Measurements from ENCODE around the gene PCDHGA6. TPM values are rescaled to one million over a fixed set of nuclear protein-coding genes. Genes with fewer than 3 reads are reported as not detected.
"Not testable (repeated sequence)": the region's sequence is repeated elsewhere in the genome, so short reads cannot be mapped to it uniquely, and the experiment has no call there.

Gene PCDHGA6
- total RNA-seq, 2 experiments from 2014 or later: 0.08 to 0.11 TPM

DNA sequence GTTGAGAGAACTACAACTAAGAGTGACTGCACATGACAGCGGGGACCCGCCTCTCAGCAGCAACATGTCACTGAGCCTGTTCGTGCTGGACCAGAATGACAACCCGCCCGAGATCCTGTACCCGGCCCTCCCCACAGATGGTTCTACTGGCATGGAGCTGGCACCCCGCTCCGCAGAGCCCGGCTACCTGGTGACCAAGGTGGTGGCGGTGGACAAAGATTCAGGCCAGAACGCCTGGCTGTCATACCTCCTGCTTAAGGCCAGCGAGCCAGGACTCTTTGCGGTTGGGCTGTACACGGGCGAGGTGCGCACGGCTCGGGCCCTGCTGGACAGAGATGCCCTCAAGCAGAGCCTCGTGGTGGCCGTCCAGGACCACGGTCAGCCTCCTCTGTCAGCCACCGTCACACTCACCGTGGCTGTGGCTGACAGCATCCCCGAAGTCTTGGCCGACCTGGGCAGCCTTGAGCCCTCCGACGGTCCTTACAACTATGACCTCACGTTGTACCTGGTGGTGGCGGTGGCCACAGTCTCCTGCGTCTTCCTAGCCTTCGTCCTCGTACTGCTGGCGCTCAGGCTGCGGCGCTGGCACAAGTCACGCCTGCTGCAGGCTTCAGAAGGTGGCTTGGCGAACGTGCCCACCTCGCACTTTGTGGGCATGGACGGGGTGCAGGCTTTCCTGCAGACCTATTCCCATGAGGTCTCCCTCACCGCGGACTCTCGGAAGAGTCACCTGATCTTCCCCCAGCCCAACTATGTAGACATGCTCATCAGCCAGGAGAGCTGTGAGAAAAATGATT, 11.0 kb downstream of the PCDHGA6 start:
- Mint-ChIP-seq H3K4me1 (ENCODE audit: low read depth) (no peaks in the 10 kb centered on the region), H3K9me3 (ENCODE audit: insufficient read depth) (peaks cover 33% of the 10 kb centered on the region), H3K27ac (no peak overlapping the region), H3K4me3 (no peak overlapping the region), H3K27me3 (ENCODE audit: low read depth) (peaks cover 40% of the 10 kb centered on the region), H3K36me3 (ENCODE audit: low read depth) (peaks cover 2% of the 10 kb centered on the region)
- ChIA-PET POLR2A (no interaction called here), CTCF (interaction anchor here (1.1 kb wide), 1 partner anchor 15 kb away, joined by 3 read pairs; the partner anchor contains the start of gene PCDHGB3)
- DNase-seq (no peak), ATAC-seq (no peak)

DNA sequence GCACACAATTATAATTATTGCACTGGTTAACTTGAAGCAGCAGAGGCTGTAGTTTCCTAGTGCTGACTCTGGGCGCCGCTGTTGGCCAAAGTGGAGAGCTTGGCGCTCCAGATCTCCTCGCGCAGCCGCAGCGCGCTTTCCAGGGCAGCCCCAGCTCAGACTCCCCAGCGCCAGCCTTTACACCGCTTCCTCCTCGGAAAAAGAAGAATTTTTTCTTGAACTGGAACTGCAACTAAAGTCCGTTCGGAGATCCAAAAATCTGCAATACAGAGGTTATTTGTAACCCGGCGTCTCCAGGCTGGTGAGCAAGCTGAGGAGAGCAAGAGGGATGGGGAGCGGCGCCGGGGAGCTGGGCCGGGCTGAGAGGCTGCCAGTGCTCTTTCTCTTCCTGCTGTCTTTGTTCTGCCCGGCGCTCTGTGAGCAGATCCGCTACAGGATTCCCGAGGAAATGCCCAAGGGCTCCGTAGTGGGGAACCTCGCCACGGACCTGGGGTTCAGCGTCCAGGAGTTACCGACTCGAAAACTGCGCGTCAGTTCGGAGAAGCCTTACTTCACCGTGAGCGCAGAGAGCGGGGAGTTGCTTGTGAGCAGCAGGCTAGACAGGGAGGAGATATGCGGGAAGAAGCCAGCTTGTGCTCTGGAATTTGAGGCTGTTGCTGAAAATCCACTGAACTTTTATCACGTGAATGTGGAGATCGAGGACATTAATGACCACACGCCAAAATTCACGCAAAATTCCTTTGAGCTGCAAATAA, 14.0 kb downstream of the PCDHGA6 start, which contains the start of gene PCDHGB4:
TSS of gene PCDHGB4 (plus strand) at position 142 of the 755 bp plus-strand sequence. CDS start at position 329, 187 bp downstream.
- peaks cover 38% of the 10 kb centered on the region for H3K27me3 Mint-ChIP-seq (ENCODE audit: low read depth)
- peak; percentile 34 for DNase-seq
- peaks cover 34% of the 10 kb centered on the region for H3K9me3 Mint-ChIP-seq (ENCODE audit: insufficient read depth)
- POLR2A ChIA-PET; H3K36me3 Mint-ChIP-seq (ENCODE audit: low read depth); H3K27ac Mint-ChIP-seq; H3K4me1 Mint-ChIP-seq (ENCODE audit: low read depth): not testable (repeated sequence)
- peak within 1 kb of the TSS; percentile 0 for H3K4me3 Mint-ChIP-seq
- ATAC-seq: peak; percentile 44
- CTCF ChIA-PET: interaction anchor here (2.5 kb wide), 1 partner anchor 26 kb away, joined by 9 read pairs; the partner anchor contains the start of gene PCDHGA10

DNA sequence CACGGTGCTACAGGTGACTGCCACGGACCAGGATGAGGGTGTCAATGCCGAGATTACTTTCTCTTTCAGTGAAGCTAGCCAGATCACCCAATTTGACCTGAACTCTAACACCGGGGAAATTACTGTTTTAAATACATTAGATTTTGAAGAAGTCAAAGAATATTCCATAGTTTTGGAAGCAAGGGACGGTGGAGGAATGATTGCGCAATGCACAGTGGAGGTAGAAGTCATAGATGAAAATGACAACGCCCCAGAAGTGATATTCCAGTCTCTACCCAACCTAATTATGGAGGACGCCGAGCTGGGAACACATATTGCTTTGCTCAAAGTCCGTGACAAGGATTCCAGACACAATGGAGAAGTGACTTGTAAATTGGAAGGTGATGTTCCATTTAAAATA, 15.0 kb downstream of the PCDHGA6 start:
- H3K27ac Mint-ChIP-seq: no peak overlapping the region
- ATAC-seq: no peak
- H3K27me3 Mint-ChIP-seq (ENCODE audit: low read depth): peaks cover 32% of the 10 kb centered on the region

DNA sequence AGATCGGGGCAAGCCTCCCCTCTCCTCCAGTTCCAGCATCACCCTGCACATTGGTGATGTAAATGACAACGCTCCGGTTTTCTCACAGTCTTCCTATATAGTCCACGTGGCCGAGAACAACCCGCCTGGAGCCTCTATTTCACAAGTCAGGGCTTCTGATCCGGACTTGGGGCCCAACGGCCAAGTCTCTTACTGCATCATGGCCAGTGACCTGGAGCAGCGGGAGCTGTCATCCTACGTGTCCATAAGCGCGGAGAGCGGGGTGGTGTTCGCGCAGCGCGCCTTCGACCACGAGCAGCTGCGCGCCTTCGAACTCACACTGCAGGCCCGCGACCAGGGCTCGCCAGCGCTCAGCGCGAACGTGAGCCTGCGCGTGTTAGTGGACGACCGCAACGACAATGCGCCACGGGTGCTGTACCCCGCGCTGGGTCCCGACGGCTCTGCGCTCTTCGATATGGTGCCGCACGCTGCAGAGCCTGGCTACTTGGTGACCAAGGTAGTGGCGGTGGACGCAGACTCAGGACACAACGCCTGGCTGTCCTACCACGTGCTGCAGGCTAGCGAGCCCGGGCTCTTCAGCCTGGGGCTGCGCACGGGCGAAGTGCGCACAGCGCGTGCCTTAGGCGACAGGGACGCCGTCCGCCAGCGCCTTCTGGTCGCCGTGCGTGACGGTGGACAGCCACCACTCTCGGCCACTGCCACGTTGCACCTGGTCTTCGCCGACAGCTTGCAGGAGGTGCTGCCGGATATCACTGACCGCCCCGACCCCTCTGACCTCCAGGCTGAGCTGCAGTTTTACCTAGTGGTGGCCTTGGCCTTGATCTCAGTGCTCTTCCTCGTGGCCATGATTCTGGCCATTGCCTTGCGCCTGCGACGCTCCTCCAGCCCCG, 15.7 kb downstream of the PCDHGA6 start:
- no peak for ATAC-seq
- peaks cover 34% of the 10 kb centered on the region for H3K9me3 Mint-ChIP-seq (ENCODE audit: insufficient read depth)
- H3K4me3 Mint-ChIP-seq: no peak overlapping the region
- ChIA-PET CTCF (interaction anchor here (0.8 to 2.5 kb wide), 2 partner anchors 24 to 124 kb away, joined by 3 to 9 read pairs; partner anchors contain the start of gene PCDHGA10), POLR2A (no interaction called here)
- no peak overlapping the region for H3K27ac Mint-ChIP-seq
- peaks cover 30% of the 10 kb centered on the region for H3K27me3 Mint-ChIP-seq (ENCODE audit: low read depth)
- no peak for DNase-seq
- peaks cover 6% of the 10 kb centered on the region for H3K36me3 Mint-ChIP-seq (ENCODE audit: low read depth)
- H3K4me1 Mint-ChIP-seq (ENCODE audit: low read depth): no peaks in the 10 kb centered on the region

More for the DNA sequence above, 15.0 kb downstream of the PCDHGA6 start:
- DNase-seq: no peak
- peaks cover 32% of the 10 kb centered on the region for H3K9me3 Mint-ChIP-seq (ENCODE audit: insufficient read depth)
- H3K36me3 Mint-ChIP-seq (ENCODE audit: low read depth): peaks cover 5% of the 10 kb centered on the region
- ChIA-PET CTCF (interaction anchor here (0.8 to 2.5 kb wide), 2 partner anchors 25 to 125 kb away, joined by 3 to 9 read pairs; partner anchors contain the start of gene PCDHGA10), POLR2A (no interaction called here)
- no peaks in the 10 kb centered on the region for H3K4me1 Mint-ChIP-seq (ENCODE audit: low read depth)
- peak overlapping the region; percentile 0 for H3K4me3 Mint-ChIP-seq

DNA sequence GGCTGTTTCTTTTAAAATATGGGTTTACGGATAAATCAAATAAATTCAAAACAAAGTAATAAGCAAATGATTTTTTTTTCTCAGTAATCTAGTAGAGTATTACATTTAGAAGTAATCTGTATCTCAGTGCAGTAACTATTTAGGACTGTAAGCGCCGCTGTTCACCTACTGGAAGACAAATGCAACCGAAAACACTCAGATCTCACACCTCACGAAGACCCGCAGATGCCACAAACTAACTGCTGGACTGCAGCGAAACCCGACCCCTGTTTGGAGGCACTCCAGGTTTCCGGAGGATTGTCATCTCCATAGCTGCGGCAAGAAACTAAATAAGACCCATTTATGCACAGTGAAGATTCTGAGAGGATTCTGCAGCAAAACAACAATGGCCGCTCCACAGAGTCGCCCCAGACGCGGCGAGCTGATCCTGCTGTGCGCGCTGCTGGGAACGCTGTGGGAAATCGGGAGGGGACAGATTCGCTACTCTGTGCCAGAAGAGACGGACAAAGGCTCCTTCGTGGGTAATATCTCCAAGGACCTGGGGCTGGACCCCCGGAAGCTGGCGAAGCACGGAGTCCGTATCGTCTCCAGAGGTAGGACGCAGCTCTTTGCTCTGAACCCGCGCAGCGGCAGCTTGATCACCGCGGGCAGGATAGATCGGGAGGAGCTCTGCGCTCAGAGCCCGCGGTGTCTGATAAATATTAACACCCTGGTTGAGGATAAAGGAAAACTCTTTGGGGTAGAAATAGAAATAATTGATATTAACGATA, 18.9 kb downstream of the PCDHGA6 start, which contains the start of gene PCDHGA8:
TSS of gene PCDHGA8 (plus strand) at position 205 of the 770 bp plus-strand sequence. CDS start at position 386, 181 bp downstream.
- Mint-ChIP-seq H3K4me3 (no peak within 1 kb of the TSS), H3K27ac (no peak within 1 kb of the TSS), H3K36me3 (ENCODE audit: low read depth) (peaks cover 9% of the 10 kb centered on the region), H3K27me3 (ENCODE audit: low read depth) (peaks cover 35% of the 10 kb centered on the region), H3K9me3 (ENCODE audit: insufficient read depth) (peaks cover 39% of the 10 kb centered on the region), H3K4me1 (ENCODE audit: low read depth) (no peaks in the 10 kb centered on the region)
- DNase-seq (no peak), ATAC-seq (no peak)
- CTCF ChIA-PET: interaction anchor here (1.0 to 2.2 kb wide), 5 partner anchors 21 to 120 kb away, joined by 3 to 8 read pairs (median 6); partner anchors contain the start of genes PCDHGA10, PCDHGA11, PCDHGA12 and TAF7
- POLR2A ChIA-PET: no interaction called here

DNA sequence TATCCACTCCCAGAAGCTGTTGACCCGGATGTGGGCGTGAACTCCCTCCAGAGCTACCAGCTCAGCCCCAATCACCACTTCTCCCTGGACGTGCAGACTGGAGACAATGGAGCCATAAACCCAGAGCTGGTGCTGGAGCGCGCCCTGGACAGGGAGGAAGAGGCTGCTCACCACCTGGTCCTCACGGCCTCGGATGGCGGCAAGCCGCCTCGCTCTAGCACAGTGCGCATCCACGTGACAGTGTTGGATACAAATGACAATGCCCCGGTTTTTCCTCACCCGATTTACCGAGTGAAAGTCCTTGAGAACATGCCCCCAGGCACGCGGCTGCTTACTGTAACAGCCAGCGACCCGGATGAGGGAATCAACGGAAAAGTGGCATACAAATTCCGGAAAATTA, 19.6 kb downstream of the PCDHGA6 start:
- H3K4me1 Mint-ChIP-seq (ENCODE audit: low read depth): no peaks in the 10 kb centered on the region
- ATAC-seq (no peak), DNase-seq (no peak)
- H3K4me3 Mint-ChIP-seq: no peak overlapping the region
- peaks cover 34% of the 10 kb centered on the region for H3K27me3 Mint-ChIP-seq (ENCODE audit: low read depth)
- H3K27ac Mint-ChIP-seq: no peak overlapping the region
- POLR2A ChIA-PET: no interaction called here
- peaks cover 39% of the 10 kb centered on the region for H3K9me3 Mint-ChIP-seq (ENCODE audit: insufficient read depth)
- CTCF ChIA-PET: interaction anchor here (1.0 to 2.2 kb wide), 4 partner anchors 20 to 120 kb away, joined by 3 to 8 read pairs (median 6); partner anchors contain the start of genes PCDHGA10, PCDHGA11 and PCDHGA12
- H3K36me3 Mint-ChIP-seq (ENCODE audit: low read depth): peaks cover 9% of the 10 kb centered on the region

DNA sequence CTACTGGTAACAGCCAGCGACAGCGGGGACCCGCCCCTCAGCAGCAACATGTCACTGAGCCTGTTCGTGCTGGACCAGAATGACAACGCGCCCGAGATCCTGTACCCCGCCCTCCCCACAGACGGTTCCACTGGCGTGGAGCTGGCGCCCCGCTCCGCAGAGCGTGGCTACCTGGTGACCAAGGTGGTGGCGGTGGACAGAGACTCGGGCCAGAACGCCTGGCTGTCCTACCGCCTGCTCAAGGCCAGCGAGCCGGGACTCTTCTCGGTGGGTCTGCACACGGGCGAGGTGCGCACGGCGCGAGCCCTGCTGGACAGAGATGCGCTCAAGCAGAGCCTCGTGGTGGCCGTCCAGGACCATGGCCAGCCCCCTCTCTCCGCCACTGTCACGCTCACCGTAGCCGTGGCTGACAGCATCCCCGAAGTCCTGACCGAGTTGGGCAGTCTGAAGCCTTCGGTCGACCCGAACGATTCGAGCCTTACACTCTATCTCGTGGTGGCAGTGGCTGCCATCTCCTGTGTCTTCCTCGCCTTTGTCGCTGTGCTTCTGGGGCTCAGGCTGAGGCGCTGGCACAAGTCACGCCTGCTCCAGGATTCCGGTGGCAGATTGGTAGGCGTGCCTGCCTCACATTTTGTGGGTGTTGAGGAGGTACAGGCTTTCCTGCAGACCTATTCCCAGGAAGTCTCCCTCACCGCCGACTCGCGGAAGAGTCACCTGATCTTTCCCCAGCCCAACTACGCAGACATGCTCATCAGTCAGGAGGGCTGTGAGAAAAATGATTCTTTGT, 20.9 kb downstream of the PCDHGA6 start:
- H3K36me3 Mint-ChIP-seq (ENCODE audit: low read depth): peaks cover 15% of the 10 kb centered on the region
- H3K27ac Mint-ChIP-seq; H3K4me3 Mint-ChIP-seq; DNase-seq; H3K4me1 Mint-ChIP-seq (ENCODE audit: low read depth); ATAC-seq; POLR2A ChIA-PET: not testable (repeated sequence)
- peaks cover 35% of the 10 kb centered on the region for H3K27me3 Mint-ChIP-seq (ENCODE audit: low read depth)
- peaks cover 38% of the 10 kb centered on the region for H3K9me3 Mint-ChIP-seq (ENCODE audit: insufficient read depth)
- CTCF ChIA-PET: interaction anchor here (1.0 to 3.7 kb wide), 4 partner anchors 19 to 172 kb away, joined by 3 to 17 read pairs (median 4); partner anchors contain the start of gene PCDHGA10

DNA sequence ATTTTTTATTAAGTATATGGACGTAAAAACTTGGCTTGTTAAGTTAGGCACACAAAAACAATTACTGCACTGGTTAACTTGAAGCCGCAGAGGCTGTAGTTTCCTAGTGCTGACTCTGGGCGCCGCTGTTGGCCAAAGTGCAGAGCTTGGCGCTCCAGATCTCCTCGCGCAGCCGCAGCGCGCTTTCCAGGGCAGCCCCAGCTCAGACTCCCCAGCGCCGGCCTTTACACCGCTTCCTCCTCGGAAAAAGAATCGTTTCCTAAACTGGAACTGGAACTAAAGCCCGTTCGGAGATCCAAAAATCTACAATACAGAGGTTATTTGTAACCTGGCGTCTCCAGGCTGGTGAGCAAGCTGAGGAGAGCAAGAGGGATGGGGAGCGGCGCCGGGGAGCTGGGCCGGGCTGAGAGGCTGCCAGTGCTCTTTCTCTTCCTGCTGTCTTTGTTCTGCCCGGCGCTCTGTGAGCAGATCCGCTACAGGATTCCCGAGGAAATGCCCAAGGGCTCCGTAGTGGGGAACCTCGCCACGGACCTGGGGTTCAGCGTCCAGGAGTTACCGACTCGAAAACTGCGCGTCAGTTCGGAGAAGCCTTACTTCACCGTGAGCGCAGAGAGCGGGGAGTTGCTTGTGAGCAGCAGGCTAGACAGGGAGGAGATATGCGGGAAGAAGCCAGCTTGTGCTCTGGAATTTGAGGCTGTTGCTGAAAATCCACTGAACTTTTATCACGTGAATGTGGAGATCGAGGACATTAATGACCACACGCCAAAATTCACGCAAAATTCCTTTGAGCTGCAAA, 24.3 kb downstream of the PCDHGA6 start, which contains the start of gene PCDHGB5:
TSS of gene PCDHGB5 (plus strand) at position 192 of the 796 bp plus-strand sequence. CDS start at position 373, 181 bp downstream.
- ATAC-seq (peak; percentile 65), DNase-seq (peak; percentile 58)
- CTCF ChIA-PET: interaction anchor here (0.9 to 3.7 kb wide), 12 partner anchors 9 to 166 kb away, joined by 3 to 17 read pairs (median 5); partner anchors contain the start of genes PCDHGA10, PCDHGA11, PCDHGA12 and PCDHGA5
- H3K4me1 Mint-ChIP-seq (ENCODE audit: low read depth); H3K27ac Mint-ChIP-seq; POLR2A ChIA-PET: not testable (repeated sequence)
- Mint-ChIP-seq H3K27me3 (ENCODE audit: low read depth) (peaks cover 39% of the 10 kb centered on the region), H3K36me3 (ENCODE audit: low read depth) (peaks cover 13% of the 10 kb centered on the region), H3K4me3 (peak within 1 kb of the TSS; percentile 36), H3K9me3 (ENCODE audit: insufficient read depth) (peaks cover 31% of the 10 kb centered on the region)

DNA sequence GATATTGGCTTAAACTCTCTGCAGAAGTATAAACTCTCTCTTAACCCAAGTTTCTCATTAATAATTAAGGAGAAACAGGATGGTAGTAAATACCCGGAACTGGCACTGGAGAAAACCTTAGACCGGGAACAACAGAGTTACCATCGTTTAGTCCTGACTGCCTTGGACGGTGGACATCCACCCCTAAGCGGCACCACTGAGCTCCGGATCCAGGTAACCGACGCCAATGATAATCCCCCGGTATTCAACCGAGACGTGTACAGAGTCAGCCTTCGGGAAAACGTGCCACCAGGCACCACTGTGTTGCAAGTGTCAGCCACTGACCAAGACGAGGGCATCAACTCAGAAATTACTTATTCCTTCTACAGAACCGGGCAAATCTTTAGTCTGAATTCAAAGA, 24.9 kb downstream of the PCDHGA6 start:
- ATAC-seq (no peak), DNase-seq (no peak)
- POLR2A ChIA-PET: no interaction called here
- CTCF ChIA-PET: interaction anchor here (1.8 to 3.7 kb wide), 4 partner anchors 15 to 165 kb away, joined by 5 to 17 read pairs (median 6); partner anchors contain the start of gene PCDHGA10
- Mint-ChIP-seq H3K9me3 (ENCODE audit: insufficient read depth) (peaks cover 31% of the 10 kb centered on the region), H3K4me1 (ENCODE audit: low read depth) (peaks cover 3% of the 10 kb centered on the region), H3K27me3 (ENCODE audit: low read depth) (peaks cover 46% of the 10 kb centered on the region), H3K36me3 (ENCODE audit: low read depth) (peaks cover 11% of the 10 kb centered on the region), H3K27ac (no peak overlapping the region), H3K4me3 (peak overlapping the region; percentile 4)
